ENCODE measurements around the gene TEX14. TPM values are rescaled to one million over a fixed set of nuclear protein-coding genes. Genes with fewer than 3 reads are reported as not detected.

Gene TEX14
- total and polyA plus RNA-seq, 2 donors (not counting 3 experiments of a cell fraction or from before 2014, with no cell fraction given) = 0.10 TPM; not detected in 1

DNA sequence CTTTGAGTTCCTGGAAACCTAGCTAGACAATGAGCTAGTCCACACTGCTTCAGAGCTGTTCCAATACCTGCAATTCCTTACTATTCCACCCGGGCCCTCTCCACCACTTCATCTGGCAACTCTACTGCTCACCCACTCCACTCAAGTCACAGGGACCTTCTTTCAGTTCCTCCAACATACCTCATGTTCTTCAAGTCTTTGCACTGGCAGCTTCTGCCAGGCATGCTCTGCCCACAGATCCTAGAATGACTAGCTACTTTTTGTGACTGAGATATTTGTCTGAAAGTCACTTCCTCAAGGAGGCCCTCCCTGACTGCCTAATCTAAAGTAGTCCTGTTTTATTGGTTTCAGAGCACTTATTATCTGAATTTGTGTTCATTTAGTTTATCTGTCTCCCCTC lies 86.4 kb downstream of the TEX14 start:
- H3K4me1 ChIP-seq (ENCODE audit: control insufficient read depth, extremely low read depth, insufficient read depth, low read length) = no peaks in the 10 kb centered on the region
- intact Hi-C loops (cut with micrococcal nuclease) = no loop called here
- H3K9me3 ChIP-seq (replicated peaks; ENCODE audit: control insufficient read depth, insufficient read depth, low read length) = no peaks in the 10 kb centered on the region
- H3K9me1 ChIP-seq (replicated peaks; ENCODE audit: control insufficient read depth, extremely low read depth, insufficient read depth, low read length) = no peaks in the 10 kb centered on the region
- dilution Hi-C loops (cut with MboI; ENCODE audit: extremely low pct_ligation_motif_present, low sequenced_read_pairs) = no loop called here
- BruUV-seq (replicated peaks) = no TSS peak
- no peaks in the 10 kb centered on the region for H3K36me3 ChIP-seq (ENCODE audit: control insufficient read depth in 2 of 2, extremely low read depth in 1 of 2, insufficient read depth in 2 of 2, low read length in 2 of 2)
- TF ChIP-seq JUN (IDR thresholded peaks at IDR 0.05; ENCODE audit: borderline replicate concordance, insufficient read depth, insufficient read length, low read depth) (no peak), MYC (IDR thresholded peaks at IDR 0.05; ENCODE audit: low read depth, low read length) (no peak), POLR2AphosphoS5 (IDR thresholded peaks at IDR 0.05; ENCODE audit: insufficient read depth, low read depth, low read length) (no peak), EZH2 (IDR thresholded peaks at IDR 0.05; ENCODE audit: borderline replicate concordance, low read depth, low read length, severe bottlenecking) (no peak), POLR2A (IDR thresholded peaks at IDR 0.05; ENCODE audit: low read depth, low read length) (no peak), FOS (IDR thresholded peaks at IDR 0.05; ENCODE audit: borderline replicate concordance, insufficient read depth, low read length) (no peak), GATA2 (IDR thresholded peaks at IDR 0.05; ENCODE audit: insufficient read depth, insufficient read length, low read depth, low read length) (no peak)
- TF ChIP-seq, protein P1, sequence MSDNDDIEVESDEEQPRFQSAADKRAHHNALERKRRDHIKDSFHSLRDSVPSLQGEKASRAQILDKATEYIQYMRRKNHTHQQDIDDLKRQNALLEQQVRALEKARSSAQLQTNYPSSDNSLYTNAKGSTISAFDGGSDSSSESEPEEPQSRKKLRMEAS (IDR thresholded peaks at IDR 0.05; ENCODE audit: insufficient read depth, insufficient read length) = no peak
- TF ChIP-seq, protein P2, sequence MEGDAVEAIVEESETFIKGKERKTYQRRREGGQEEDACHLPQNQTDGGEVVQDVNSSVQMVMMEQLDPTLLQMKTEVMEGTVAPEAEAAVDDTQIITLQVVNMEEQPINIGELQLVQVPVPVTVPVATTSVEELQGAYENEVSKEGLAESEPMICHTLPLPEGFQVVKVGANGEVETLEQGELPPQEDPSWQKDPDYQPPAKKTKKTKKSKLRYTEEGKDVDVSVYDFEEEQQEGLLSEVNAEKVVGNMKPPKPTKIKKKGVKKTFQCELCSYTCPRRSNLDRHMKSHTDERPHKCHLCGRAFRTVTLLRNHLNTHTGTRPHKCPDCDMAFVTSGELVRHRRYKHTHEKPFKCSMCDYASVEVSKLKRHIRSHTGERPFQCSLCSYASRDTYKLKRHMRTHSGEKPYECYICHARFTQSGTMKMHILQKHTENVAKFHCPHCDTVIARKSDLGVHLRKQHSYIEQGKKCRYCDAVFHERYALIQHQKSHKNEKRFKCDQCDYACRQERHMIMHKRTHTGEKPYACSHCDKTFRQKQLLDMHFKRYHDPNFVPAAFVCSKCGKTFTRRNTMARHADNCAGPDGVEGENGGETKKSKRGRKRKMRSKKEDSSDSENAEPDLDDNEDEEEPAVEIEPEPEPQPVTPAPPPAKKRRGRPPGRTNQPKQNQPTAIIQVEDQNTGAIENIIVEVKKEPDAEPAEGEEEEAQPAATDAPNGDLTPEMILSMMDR (IDR thresholded peaks at IDR 0.05; ENCODE audit: extremely low read depth in 1 of 2, insufficient read depth in 1 of 2, low read depth in 1 of 2, low read length in 2 of 2) = no peak
- no peak overlapping the region for H2AFZ ChIP-seq (ENCODE audit: low read depth, low read length)
- CTCF ChIA-PET = interaction anchor here (0.9 to 2.2 kb wide), 5 partner anchors 10 to 399 kb away, joined by 3 to 7 read pairs (median 5); no protein-coding TSS in a partner anchor
- H3K4me2 ChIP-seq (ENCODE audit: insufficient read depth, low read length) = no peak overlapping the region
- no peaks in the 10 kb centered on the region for H4K20me1 ChIP-seq (replicated peaks; ENCODE audit: control insufficient read depth, extremely low read depth, insufficient read depth, low read length)
- DNase-seq (ENCODE audit: low read depth, low spot score) (no peak), FAIRE-seq (no peak)
- H3K27me3 ChIP-seq (ENCODE audit: control insufficient read depth in 2 of 2, insufficient read depth in 2 of 2, low read length in 2 of 2) = no peaks in the 10 kb centered on the region
- POLR2A ChIA-PET = interaction anchor here (0.6 to 1.0 kb wide), 2 partner anchors 24 to 26 kb away, joined by 3 to 4 read pairs; no protein-coding TSS in a partner anchor
- no peak overlapping the region for H3K4me3 ChIP-seq (replicated peaks in 1 of 3; ENCODE audit: insufficient read depth in 1 of 3, low read depth in 1 of 3, low read length in 3 of 3)
- no peak overlapping the region for H3K27ac ChIP-seq (ENCODE audit: insufficient read depth, low read depth, low read length)
- H3K79me2 ChIP-seq (ENCODE audit: control insufficient read depth, insufficient read depth, low read length) = no peaks in the 10 kb centered on the region
- H3K9ac ChIP-seq (replicated peaks; ENCODE audit: extremely low read depth, insufficient read depth, low read length) = no peak overlapping the region

Data from endothelial cell of umbilical vein (primary cell).